H1 (cell line): ENCODE results near the gene PRICKLE3. TPM values are rescaled to one million over a fixed set of nuclear protein-coding genes. Genes with fewer than 3 reads are reported as not detected.
A peak's percentile ranks its signal among the peaks of the same experiment; 100 is the strongest.

Experiments
- CTCF ChIA-PET: fragments of 300-600 bp; sonication (Branson Sonifier 250); formaldehyde crosslinking; loops from one replicate; lab custom pipeline; 2021; ENCODE audit not compliant: partially characterized antibody; lab: Charles Lee
- POLR2A ChIA-PET: fragments of 300-600 bp; sonication (Branson Sonifier 250); formaldehyde crosslinking; loops from one replicate; lab custom pipeline; 2021; ENCODE audit warnings: inconsistent platforms; ENCODE audit not compliant: partially characterized antibody; lab: Charles Lee
- DNase-seq, 2 experiments: peaks; one replicate each; pipeline versions ENCODE4 v3.0.0 to v3.0.0-alpha.2; 2010 to 2022; ENCODE audit warnings: low spot score in 2 of 2, low read depth in 1 of 2, mixed read lengths in 1 of 2
- FAIRE-seq: peaks from 2 replicates; lab custom pipeline; 2011; peaks lifted over from hg19 to GRCh38; lab: Jason Lieb, UNC
- H2AFZ ChIP-seq: 2 replicates; pipeline ENCODE4 v1.8.1; 2012; ENCODE audit warnings: low read length, inconsistent platforms
- H2AK5ac ChIP-seq: 2 replicates; pipeline ENCODE4 v1.6.1; 2013; ENCODE audit warnings: low read depth, low read length
- H2BK120ac ChIP-seq: replicated peaks from 2 replicates; pipeline ENCODE3; 2013; ENCODE audit warnings: low read depth, low read length, inconsistent platforms
- H2BK12ac ChIP-seq: 2 replicates; pipeline ENCODE4 v1.6.1; 2013; ENCODE audit warnings: low read depth, low read length
- H2BK15ac ChIP-seq: 2 replicates; pipeline ENCODE4 v1.6.1; 2013; ENCODE audit warnings: low read length
- H2BK20ac ChIP-seq: 2 replicates; pipeline ENCODE4 v1.6.1; 2013; ENCODE audit warnings: low read length
- H2BK5ac ChIP-seq: 2 replicates; pipeline ENCODE4 v1.6.1; 2013; ENCODE audit warnings: low read depth, low read length
- H3K14ac ChIP-seq: 2 replicates; pipeline ENCODE4 v1.6.1; 2013; ENCODE audit warnings: inconsistent platforms; ENCODE audit not compliant: insufficient read length
- H3K18ac ChIP-seq: 2 replicates; pipeline ENCODE4 v1.6.1; 2013; ENCODE audit warnings: low read length; ENCODE audit errors: extremely low read depth
- H3K23ac ChIP-seq: 2 replicates; pipeline ENCODE4 v1.6.1; 2013; ENCODE audit warnings: inconsistent platforms; ENCODE audit not compliant: insufficient read length
- H3K23me2 ChIP-seq: 2 replicates; pipeline ENCODE4 v1.6.1; 2013; ENCODE audit warnings: low read depth, low read length
- H3K27ac ChIP-seq: 2 replicates; pipeline ENCODE4 v1.6.1; 2011; ENCODE audit warnings: low read depth, low read length, inconsistent platforms
- H3K27me3 ChIP-seq, 4 experiments: replicated peaks in 1 of 4; 1 replicate in 1 of 4; 2 replicates in 3 of 4; pipeline versions ENCODE4 v1.6.1 to v1.8.1; 2011 to 2013; ENCODE audit warnings: low read length in 3 of 4, mild to moderate bottlenecking in 3 of 4, inconsistent platforms in 2 of 4, mixed read lengths in 2 of 4, moderate library complexity in 1 of 4; ENCODE audit not compliant: control insufficient read depth in 3 of 4, insufficient read depth in 3 of 4; ENCODE audit errors: extremely low read depth in 1 of 4
- H3K36me3 ChIP-seq, 4 experiments: 2 replicates each; pipeline versions ENCODE4 v1.6.1 to v1.8.1; 2011 to 2013; ENCODE audit warnings: mild to moderate bottlenecking in 4 of 4, low read length in 3 of 4, moderate library complexity in 2 of 4, control low read depth in 1 of 4, inconsistent platforms in 1 of 4; ENCODE audit not compliant: insufficient read depth in 4 of 4, control insufficient read depth in 2 of 4
- H3K4ac ChIP-seq: replicated peaks from 2 replicates; pipeline ENCODE3; 2013; ENCODE audit warnings: low read length, low read depth, mixed read lengths, inconsistent platforms; ENCODE audit not compliant: insufficient read length
- H3K4me1 ChIP-seq, 4 experiments: replicated peaks in 1 of 4; 1 replicate in 1 of 4; 2 replicates in 3 of 4; pipeline versions ENCODE4 v1.6.1 to v1.8.1; 2011 to 2013; ENCODE audit warnings: low read length in 3 of 4, inconsistent platforms in 2 of 4, mixed read lengths in 1 of 4; ENCODE audit not compliant: insufficient read depth in 4 of 4, control insufficient read depth in 3 of 4
- H3K4me2 ChIP-seq, 2 experiments: 2 replicates each; pipeline versions ENCODE4 v1.6.1 to v1.8.1; 2011 to 2013; ENCODE audit warnings: low read depth in 2 of 2, low read length in 2 of 2, control low read depth in 1 of 2, inconsistent platforms in 1 of 2, mild to moderate bottlenecking in 1 of 2; ENCODE audit not compliant: insufficient read depth in 1 of 2
- H3K4me3 ChIP-seq, 4 experiments: fragments of 200-600, 300-600 bp in 1 of 4; sonication (generic), shearing (Covaris generic), sonication (Bioruptor Twin) in 1 of 4; 2 replicates each; pipeline versions ENCODE4 v1.5.1 to v1.8.1; 2011 to 2016; ENCODE audit warnings: low read length in 4 of 4, low read depth in 3 of 4, control low read depth in 2 of 4, inconsistent platforms in 2 of 4, mild to moderate bottlenecking in 2 of 4, mixed read lengths in 1 of 4, moderate library complexity in 1 of 4; ENCODE audit not compliant: insufficient read depth in 2 of 4; ENCODE audit errors: extremely low read depth in 1 of 4
- H3K56ac ChIP-seq: replicated peaks from 2 replicates; pipeline ENCODE3; 2013; ENCODE audit warnings: low read depth, mild to moderate bottlenecking, mixed read lengths, low read length, inconsistent platforms; ENCODE audit not compliant: insufficient read length
- H3K79me1 ChIP-seq: 2 replicates; pipeline ENCODE4 v1.6.1; 2013; ENCODE audit warnings: low read depth, low read length, control low read depth
- H3K79me2 ChIP-seq, 2 experiments: 2 replicates each; pipeline versions ENCODE4 v1.6.1 to v1.8.1; 2012 to 2013; ENCODE audit warnings: low read length in 2 of 2, mild to moderate bottlenecking in 2 of 2, inconsistent platforms in 1 of 2; ENCODE audit not compliant: insufficient read depth in 2 of 2, control insufficient read depth in 1 of 2
- H3K9ac ChIP-seq, 4 experiments: replicated peaks in 1 of 4; 1 replicate in 1 of 4; 2 replicates in 3 of 4; pipeline versions ENCODE4 v1.6.1 to v1.8.1; 2011 to 2013; ENCODE audit warnings: low read depth in 3 of 4, low read length in 3 of 4, control low read depth in 2 of 4, mild to moderate bottlenecking in 2 of 4, moderate library complexity in 2 of 4, inconsistent platforms in 1 of 4; ENCODE audit errors: extremely low read depth in 1 of 4
- H3K9me3 ChIP-seq, 2 experiments: 2 replicates each; pipeline versions ENCODE4 v1.6.1 to v1.8.1; 2012 to 2013; ENCODE audit warnings: mild to moderate bottlenecking in 2 of 2, moderate library complexity in 2 of 2, control low read depth in 1 of 2, inconsistent platforms in 1 of 2, low read depth in 1 of 2, low read length in 1 of 2, mixed read lengths in 1 of 2; ENCODE audit not compliant: insufficient read depth in 2 of 2
- H4K20me1 ChIP-seq, 2 experiments: replicated peaks in 1 of 2; 2 replicates each; pipeline versions ENCODE3 to v1.8.1; 2011 to 2013; ENCODE audit warnings: inconsistent platforms in 2 of 2, low read length in 2 of 2, mild to moderate bottlenecking in 1 of 2; ENCODE audit not compliant: insufficient read depth in 2 of 2, control insufficient read depth in 1 of 2
- H4K5ac ChIP-seq: 2 replicates; pipeline ENCODE4 v1.6.1; 2013; ENCODE audit warnings: low read length, low read depth, mixed read lengths, inconsistent platforms; ENCODE audit not compliant: insufficient read length
- H4K8ac ChIP-seq: 2 replicates; pipeline ENCODE4 v1.8.0; 2013; ENCODE audit warnings: mild to moderate bottlenecking, moderate library complexity, low read length, inconsistent platforms; ENCODE audit not compliant: insufficient read depth; ENCODE audit errors: extremely low read depth
- H4K91ac ChIP-seq: replicated peaks from 2 replicates; pipeline ENCODE3; 2013; ENCODE audit warnings: low read length, mixed read lengths, inconsistent platforms; ENCODE audit not compliant: insufficient read length
- CREB1 ChIP-seq: IDR thresholded peaks from 2 replicates; pipeline ENCODE4 v1.6.1; 2012; ENCODE audit warnings: inconsistent platforms
- NANOG ChIP-seq: IDR thresholded peaks from 2 replicates; pipeline ENCODE4 v1.6.1; 2011; ENCODE audit warnings: low read length, low read depth, mild to moderate bottlenecking, inconsistent platforms; ENCODE audit not compliant: insufficient read depth, poor library complexity, severe bottlenecking
- NRF1 ChIP-seq: IDR thresholded peaks from 2 replicates; pipeline ENCODE4 v1.6.1; 2011; ENCODE audit warnings: mild to moderate bottlenecking, low read depth, low read length, improper control_type of control experiment
- RXRA ChIP-seq: IDR thresholded peaks from 2 replicates; pipeline ENCODE4 v1.6.1; 2011; ENCODE audit warnings: low read depth, mild to moderate bottlenecking, low read length, moderate library complexity; ENCODE audit not compliant: insufficient read depth
- SP4 ChIP-seq: IDR thresholded peaks from 2 replicates; pipeline ENCODE4 v1.6.1; 2012; ENCODE audit warnings: low read length, inconsistent platforms
- TAF1 ChIP-seq: IDR thresholded peaks from 2 replicates; pipeline ENCODE4 v1.6.1; 2011; ENCODE audit warnings: mild to moderate bottlenecking, low read depth, low read length
- TBP ChIP-seq: IDR thresholded peaks from 2 replicates; pipeline ENCODE4 v1.6.1; 2011; ENCODE audit warnings: low read depth, low read length, improper control_type of control experiment
- WGBS, 2 experiments: shearing (Covaris generic) in 1 of 2; methylation state at CpG; one replicate each; pipeline versions ENCODE4 v1.1.6 to v1.1.7; 2013 to 2015; ENCODE audit warnings: low lambda C conversion rate in 2 of 2, mixed read lengths in 2 of 2, inconsistent platforms in 1 of 2, low coverage in 1 of 2, missing lambda C conversion rate in 1 of 2; ENCODE audit not compliant: insufficient replicate concordance in 2 of 2, insufficient coverage in 1 of 2, insufficient read length in 1 of 2; ENCODE audit errors: extremely low coverage in 1 of 2, missing lambda C conversion rate in 1 of 2; 5-methylcytosine and 5-hydroxymethylcytosine counted together
- polyA plus RNA-seq, 7 experiments: library from polyadenylated mRNA; depleted of rRNA in 3 of 7; stranded (reverse) in 5 of 7; unstranded in 2 of 7; fragments of >200 nt in 5 of 7; fragments of 200-250 nt in 2 of 7; gene quantifications; 1 replicate in 5 of 7; 2 replicates in 1 of 7; 4 replicates in 1 of 7; pipeline versions ENCODE4 v1.2.1 to v1.2.3, GENCODE V29; 2011 to 2013; ENCODE audit warnings: missing spikeins in 2 of 7, mixed read lengths in 2 of 7
- total RNA-seq: library from RNA; stranded (reverse); fragmentation: NEBNext Ultra II Directional; extraction: Animal tissue kit (Norgen Biotek cat#: 25700); gene quantifications from 2 replicates; pipeline ENCODE4 v1.2.1, GENCODE V29; 2021
- TF ChIP-seq, protein P1 (sequence below): IDR thresholded peaks from 2 replicates; pipeline ENCODE4 v1.6.1; 2012; ENCODE audit warnings: inconsistent platforms

PRICKLE3 gene
- total and polyA plus RNA-seq, 2 of the 8 experiments (the other 6 are each of a cell fraction or from before 2014, with no cell fraction given) = 9.1 to 10.6 TPM

DNA sequence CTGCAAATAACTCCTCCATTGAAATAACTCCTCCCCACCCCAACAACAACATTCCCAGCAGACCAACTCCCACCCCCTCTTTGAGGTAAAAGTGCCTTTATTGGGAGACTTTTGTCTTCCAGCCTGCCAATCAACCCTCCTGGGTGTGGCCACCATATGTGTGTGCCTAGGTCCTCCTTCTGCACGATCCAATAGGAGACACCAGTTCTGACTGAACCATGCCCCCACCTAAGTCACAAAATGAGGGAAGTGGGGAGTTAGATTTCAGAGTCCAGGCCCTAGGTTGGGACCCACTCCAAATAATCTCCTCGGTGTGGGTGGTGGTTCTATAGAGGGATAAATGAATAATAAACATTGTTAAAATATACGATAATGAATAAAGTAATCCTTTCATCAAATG lies 11.4 kb downstream of the PRICKLE3 start:
- peak; percentile 79 for FAIRE-seq
- H3K9ac ChIP-seq = no peak overlapping the region
- H3K18ac ChIP-seq = no peak overlapping the region
- H3K79me2 ChIP-seq = no peaks in the 10 kb centered on the region
- no peak overlapping the region for H2BK20ac ChIP-seq
- peaks cover 0 to 8% (median 5%) of the 10 kb centered on the region in 4 experiments; a peak in 5 of 7 replicates for H3K27me3 ChIP-seq
- no peak for DNase-seq
- no peaks in the 10 kb centered on the region for H3K9me3 ChIP-seq
- no peak overlapping the region for H2AK5ac ChIP-seq
- H2BK12ac ChIP-seq = no peak overlapping the region
- H3K14ac ChIP-seq = no peak overlapping the region
- H3K23me2 ChIP-seq = peaks cover 5% of the 10 kb centered on the region; the same call in 1 of the 2 replicates
- no peaks in the 10 kb centered on the region for H3K79me1 ChIP-seq
- H2BK5ac ChIP-seq = no peak overlapping the region
- H2BK120ac ChIP-seq = no peak overlapping the region
- no peak overlapping the region for H3K4me3 ChIP-seq
- TF ChIP-seq RXRA (no peak), NANOG (no peak), NRF1 (no peak), SP4 (no peak), TAF1 (no peak), TBP (no peak), CREB1 (no peak)
- TF ChIP-seq, protein P1, sequence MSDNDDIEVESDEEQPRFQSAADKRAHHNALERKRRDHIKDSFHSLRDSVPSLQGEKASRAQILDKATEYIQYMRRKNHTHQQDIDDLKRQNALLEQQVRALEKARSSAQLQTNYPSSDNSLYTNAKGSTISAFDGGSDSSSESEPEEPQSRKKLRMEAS = no peak
- TF ChIP-seq, all 59 proteins: peak for 0
- 90% methylated on average over 3 of the region's 3 CpGs; no CpG with 5 or more reads in 1 of the 2 experiments for WGBS, 2 experiments
- Histone ChIP-seq H4K8ac (no peak overlapping the region), H4K20me1 (peaks cover 0 to 5% of the 10 kb centered on the region in 2 experiments), H3K4me1 (no peaks in the 10 kb centered on the region), H3K23ac (no peak overlapping the region), H3K4me2 (no peak overlapping the region), H4K91ac (no peak overlapping the region), H3K56ac (no peak overlapping the region), H3K27ac (no peak overlapping the region), H3K4ac (no peak overlapping the region), H2AFZ (no peak overlapping the region), H4K5ac (no peak overlapping the region), H3K36me3 (peaks cover 0 to 12% (median 1%) of the 10 kb centered on the region in 4 experiments; a peak in 5 of 8 replicates), H2BK15ac (no peak overlapping the region)
- ChIA-PET POLR2A (interaction anchor here (1.2 kb wide), 1 partner anchor 59 kb away, joined by 3 read pairs; no protein-coding TSS in a partner anchor), CTCF (interaction anchor here (2.2 kb wide), 1 partner anchor 10 kb away, joined by 7 read pairs; no protein-coding TSS in a partner anchor)
